GM18517 (cell line): Measurements from ENCODE around the gene MTAP.
A peak's percentile ranks its signal among the peaks of the same experiment; 100 is the strongest.

Source experiments
- ATAC-seq: cut with Tn5 transposase; IDR thresholded peaks from one replicate; pipeline ENCODE4 v1.9.1; 2021; ENCODE audit warnings: mild to moderate bottlenecking, moderate library complexity; ENCODE audit not compliant: unreplicated experiment

Gene MTAP

DNA sequence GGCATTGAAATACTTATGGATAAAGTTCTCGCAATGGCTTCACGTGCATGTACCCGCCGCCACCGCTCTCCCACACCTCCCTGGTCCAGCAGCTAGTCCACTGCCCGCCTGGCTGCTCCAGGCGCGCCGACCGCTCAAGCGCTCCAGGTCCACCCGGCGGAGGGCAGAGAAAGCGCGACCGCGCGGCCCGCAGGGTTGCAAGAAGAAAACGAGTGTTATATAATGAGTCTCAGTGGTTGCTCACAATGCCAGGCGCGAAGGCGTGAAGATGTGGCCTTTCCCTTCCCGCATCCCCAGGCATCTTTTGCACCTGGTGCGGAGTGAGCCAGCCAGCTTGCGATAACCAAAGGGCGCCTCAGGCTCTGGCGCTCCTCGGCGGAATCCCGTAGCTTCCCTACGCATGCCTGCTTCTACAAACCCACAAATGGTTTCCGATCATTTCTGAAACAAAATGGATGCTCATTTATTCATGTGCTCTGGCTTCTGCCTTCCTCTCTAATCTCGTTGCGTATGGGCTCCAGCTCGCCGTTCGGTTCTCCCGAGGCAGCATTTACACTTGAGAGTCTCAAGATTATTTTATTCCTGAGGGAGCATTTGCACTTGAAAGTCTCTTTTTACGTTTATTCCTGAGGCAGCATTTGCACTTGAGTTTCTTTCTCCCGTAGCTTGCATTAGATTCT lies 166.0 kb downstream of the MTAP start:
- no peak for ATAC-seq

DNA sequence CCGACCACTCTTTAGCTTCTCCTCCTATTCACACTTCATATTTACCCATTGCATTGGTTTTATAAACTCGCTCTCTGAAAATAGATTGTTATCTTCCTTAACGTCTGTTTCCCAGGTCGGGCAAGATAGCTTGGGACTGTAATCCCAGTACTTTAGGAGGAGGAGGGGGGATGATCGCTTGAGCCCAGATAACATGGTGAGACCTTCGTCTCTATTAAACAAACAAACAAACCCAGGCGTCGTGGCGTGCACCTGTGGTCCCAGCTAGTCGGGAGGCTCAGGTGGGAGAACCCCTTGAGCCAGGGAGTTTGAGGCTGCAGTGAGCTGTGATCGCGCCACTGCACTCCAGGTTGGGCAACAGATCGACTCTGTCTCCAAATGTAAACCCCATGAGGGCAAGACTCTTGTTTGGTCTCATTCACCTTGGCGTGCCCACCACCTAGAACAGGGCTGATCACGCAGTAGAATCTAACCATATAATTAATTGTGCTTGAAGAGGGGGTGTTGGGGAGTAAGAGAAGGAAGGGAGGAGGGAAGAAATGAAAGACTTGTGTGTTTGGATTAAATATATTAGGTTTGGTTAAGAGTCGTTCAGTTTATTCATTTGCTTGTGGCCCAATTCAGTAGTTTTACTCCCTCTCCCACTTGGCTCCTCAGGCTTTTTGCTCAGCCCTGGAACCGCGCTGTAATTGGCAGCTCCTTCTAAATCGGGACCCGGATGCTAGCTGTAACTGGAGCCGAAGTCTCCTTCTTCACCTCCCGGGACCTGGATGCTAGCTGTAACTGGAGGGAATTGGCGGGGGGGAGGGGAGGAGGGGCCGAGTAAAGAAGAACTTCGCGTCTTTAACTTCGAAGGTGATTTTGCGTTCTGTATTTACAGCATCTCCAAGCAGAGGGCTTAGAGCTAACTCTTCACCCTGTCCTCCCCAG lies 166.8 kb downstream of the MTAP start:
- no peak for ATAC-seq

DNA sequence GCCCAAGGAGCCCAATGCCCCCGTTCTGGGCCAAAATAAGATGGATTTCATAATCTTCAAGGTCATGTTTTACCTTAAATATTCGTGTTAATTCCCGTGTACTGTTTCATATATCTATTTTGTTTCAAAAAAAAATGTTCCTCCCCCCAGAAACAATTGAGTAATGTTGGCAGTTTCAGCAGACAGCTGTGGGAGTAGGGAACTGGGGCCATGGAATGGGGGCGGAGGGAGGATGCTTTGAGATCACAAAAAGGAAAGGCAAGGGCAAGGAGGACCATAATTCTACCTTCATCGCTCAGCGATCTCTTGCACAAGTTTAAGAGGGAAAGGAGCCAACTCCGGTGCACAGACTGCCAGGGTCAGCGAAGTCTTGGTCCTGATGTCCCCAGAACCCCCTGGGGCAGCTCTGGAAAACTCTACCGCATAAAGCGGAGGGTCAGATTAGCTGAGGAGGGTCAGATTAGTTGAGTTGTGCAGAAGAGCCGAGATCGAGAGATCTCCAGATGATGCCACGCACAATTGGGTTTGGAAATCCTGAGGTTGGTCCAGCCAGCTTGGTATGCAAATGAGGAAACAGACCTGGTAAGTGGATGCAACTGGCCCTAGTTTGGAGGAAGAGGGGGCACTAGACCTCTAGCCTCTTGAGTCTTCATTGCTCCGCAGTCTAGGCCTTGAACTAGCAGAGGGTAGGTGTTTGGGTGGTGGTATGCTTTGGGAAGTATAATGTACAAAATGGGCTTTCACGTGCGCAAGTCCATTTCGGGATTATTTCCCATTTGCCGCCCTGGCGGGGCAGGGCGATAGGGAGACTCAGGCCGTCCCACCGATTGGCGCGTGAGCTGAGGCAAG lies 167.7 kb downstream of the MTAP start:
- no peak for ATAC-seq

DNA sequence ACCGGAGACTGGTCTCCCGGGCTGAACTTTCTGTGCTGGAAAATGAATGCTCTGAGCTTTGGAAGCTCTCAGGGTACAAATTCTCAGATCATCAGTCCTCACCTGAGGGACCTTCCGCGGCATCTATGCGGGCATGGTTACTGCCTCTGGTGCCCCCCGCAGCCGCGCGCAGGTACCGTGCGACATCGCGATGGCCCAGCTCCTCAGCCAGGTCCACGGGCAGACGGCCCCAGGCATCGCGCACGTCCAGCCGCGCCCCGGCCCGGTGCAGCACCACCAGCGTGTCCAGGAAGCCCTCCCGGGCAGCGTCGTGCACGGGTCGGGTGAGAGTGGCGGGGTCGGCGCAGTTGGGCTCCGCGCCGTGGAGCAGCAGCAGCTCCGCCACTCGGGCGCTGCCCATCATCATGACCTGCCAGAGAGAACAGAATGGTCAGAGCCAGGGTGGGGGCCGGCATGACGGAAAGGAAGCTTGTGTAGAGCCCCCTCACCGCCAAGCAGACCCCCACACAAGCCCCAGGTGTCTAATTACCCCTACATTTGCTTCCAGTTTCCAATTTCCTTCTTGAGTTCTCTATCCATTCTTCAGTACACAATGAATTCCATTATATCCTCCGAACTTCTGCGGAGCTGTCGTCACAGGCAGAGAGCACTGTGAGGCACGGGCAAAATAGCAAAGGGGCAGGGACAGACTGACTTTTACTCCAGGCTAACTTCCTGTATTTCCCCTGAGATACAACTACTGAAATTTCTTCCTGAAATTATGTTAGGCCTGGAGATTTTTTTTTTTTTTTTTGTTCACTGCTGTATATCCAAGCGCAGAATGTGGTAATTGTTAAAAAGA lies 168.6 kb downstream of the MTAP start:
- ATAC-seq: no peak

DNA sequence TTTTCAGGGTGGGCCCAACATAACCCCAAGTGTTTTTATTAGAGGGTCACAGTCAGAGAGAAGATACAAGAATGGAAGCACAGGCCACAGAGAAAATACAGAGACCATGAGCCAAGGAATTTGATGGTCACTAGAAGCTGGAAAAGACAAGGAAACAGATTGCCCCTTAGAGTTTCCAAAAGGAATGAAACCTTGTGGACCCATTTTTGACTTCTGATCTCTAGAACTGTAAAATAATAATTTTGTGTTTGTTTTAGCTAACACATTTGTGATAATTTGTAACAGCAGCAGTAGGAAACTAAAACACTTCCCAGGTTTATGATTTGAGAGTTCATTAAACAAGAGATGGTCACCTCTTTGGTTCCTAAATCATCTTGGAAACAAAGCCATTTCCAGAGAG lies 169.9 kb downstream of the MTAP start:
- no peak for ATAC-seq

DNA sequence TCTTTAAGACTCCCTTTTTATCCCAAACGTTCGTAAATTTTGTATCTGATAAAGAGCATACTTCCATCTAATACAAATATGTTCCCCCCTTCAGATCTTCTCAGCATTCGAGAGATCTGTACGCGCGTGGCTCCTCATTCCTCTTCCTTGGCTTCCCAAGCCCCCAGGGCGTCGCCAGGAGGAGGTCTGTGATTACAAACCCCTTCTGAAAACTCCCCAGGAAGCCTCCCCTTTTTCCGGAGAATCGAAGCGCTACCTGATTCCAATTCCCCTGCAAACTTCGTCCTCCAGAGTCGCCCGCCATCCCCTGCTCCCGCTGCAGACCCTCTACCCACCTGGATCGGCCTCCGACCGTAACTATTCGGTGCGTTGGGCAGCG lies 171.9 kb downstream of the MTAP start:
- no peak for ATAC-seq

DNA sequence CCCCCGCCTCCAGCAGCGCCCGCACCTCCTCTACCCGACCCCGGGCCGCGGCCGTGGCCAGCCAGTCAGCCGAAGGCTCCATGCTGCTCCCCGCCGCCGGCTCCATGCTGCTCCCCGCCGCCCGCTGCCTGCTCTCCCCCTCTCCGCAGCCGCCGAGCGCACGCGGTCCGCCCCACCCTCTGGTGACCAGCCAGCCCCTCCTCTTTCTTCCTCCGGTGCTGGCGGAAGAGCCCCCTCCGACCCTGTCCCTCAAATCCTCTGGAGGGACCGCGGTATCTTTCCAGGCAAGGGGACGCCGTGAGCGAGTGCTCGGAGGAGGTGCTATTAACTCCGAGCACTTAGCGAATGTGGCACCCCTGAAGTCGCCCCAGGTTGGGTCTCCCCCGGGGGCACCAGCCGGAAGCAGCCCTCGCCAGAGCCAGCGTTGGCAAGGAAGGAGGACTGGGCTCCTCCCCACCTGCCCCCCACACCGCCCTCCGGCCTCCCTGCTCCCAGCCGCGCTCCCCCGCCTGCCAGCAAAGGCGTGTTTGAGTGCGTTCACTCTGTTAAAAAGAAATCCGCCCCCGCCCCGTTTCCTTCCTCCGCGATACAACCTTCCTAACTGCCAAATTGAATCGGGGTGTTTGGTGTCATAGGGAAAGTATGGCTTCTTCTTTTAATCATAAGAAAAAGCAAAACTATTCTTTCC lies 172.4 kb downstream of the MTAP start:
- peak; percentile 53 for ATAC-seq

DNA sequence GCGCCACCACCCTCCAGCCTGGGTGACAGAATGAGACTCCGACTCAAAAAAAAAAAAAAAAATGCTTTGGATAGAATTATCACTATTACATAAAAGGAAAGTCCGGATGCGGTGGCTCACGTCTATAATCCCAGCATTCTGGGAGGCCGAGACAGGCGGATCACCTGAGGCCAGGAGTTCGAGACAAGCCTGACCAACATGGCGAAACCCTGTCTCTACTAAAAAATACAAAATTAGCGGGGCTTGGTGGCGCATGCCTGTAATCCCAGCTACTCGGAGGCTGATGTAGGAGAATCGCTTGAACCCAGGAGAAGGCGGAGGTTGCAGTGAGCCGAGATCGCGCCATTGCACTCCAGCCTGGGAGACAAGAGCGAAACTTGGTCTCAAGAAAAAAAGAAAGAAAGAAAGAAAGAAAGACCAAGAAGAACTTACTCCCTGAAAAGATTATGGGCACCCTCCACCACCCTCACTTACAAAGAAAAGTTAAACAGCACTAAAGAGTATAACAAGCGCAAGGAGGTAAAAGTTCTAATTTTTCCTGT lies 174.0 kb downstream of the MTAP start:
- ATAC-seq: no peak

DNA sequence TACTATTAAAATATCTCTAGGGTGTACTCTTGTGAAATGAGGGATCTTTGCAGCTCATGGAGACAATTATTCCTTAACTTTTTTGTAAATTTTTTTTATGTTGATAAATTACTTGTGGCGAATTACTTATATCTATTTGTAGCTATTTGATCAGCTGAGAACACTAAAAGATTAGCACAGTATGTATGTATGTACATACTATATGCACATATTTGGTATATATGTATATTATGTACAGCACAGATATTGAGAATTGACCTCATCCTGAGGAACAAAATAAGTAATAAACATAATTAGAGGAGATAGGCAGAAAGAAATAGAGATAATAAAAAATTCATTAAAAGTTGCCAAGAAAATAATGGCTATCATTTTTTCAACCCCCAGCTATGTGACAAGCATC lies 180.0 kb downstream of the MTAP start:
- no peak for ATAC-seq

DNA sequence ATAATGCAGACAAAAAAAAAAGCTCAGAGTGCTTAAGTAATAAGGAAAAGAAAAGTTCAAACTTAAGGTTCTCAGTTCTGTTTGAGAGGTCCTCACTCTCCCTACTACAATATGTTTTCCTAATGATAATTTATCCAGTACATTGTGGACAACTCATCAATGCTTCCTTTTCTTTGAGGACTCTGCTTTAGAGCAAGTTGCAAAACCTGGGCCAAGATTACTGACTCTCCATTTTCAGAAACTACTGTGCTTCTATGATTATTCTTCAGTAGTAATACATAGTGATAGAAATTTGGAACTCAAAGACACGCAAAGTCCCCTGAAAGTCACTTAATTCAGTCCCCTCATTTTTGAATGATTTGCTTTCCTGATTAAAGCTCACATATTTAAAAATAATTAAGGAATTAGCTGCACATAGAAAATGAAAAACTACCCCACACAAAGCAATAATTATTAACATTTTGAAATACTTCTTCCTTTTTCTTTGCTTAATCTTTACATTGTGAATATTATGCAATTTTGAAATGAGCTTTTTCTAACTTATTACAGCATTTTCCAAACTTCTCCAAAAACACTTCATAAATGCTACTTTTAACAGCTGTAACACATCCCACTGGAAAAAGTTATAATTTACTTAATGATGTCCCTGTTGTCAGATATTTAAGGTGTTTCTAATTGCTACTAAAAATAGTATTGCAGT lies 180.6 kb downstream of the MTAP start:
- no peak for ATAC-seq

DNA sequence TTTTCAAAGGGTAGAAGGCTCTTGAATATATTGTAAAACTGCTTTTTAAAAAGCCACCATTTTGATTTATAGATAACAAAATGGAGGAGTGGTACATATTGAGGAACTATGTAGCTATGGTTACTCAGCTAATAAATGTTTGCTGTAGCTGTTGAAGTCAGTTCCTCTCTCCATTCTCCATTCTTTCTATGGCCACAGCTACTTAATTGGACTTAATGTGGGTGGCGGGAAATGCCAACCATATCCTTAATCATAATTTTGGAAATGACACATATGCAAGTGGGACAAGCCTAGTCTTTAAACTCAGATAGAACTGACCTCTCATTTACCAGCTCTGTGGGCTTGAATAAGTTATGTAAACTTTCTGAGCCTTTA lies 181.1 kb downstream of the MTAP start:
- no peak for ATAC-seq

DNA sequence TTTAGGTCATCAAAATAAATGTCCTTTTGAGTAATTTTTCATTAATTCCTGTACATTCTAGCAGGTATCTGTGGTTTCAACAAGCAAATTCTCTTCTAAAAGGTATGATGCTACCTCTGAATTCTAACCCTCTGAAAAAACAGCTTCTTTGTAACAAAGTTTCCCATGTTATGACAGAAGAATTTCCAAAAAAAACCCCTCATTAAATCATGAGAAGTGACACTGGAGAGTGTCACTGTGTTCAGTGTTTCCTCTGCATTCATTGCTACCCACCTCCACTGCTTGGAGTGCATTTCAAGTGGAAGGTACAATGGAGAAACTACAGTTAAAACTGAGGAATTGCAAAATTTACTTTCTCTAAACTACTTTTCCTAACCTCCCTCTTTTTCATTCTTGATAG lies 181.7 kb downstream of the MTAP start:
- no peak for ATAC-seq

DNA sequence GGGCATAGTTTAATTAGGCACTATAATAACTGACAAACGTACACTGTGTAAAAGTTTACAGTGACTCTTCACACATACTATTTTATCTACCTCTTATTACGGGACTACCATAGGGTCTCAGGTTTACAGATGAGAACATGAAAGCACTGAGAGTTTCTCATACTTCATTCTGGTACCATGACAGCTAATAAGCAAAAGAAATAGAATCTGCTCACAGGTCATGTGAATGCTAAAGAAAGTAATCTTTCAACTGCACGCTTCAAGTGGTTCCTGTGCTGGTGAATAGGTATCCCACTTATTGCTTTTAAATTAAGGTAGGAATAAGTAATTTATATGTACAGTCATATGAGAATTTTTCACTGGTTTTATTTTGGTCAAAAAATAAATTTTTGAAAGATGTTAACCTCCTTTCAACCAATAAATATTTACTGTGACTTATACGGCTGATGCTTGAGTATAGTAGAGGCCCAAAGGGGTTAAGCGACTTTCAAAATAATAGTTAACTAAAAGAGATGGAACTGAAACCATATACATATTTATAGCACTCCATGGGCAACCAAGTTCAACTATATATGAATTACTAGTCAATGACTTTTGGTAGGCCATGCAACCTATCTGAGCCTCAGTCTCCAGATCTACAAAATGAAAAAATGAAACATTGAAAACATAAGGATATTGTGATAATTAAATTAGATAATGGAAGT lies 183.7 kb downstream of the MTAP start:
- no peak for ATAC-seq
